Measurements from ENCODE around the gene KANK2. TPM values are rescaled to one million over a fixed set of nuclear protein-coding genes. Genes with fewer than 3 reads are reported as not detected.

The KANK2 gene
- total and polyA plus RNA-seq, 2 of the 13 experiments (the other 11 are each of a cell fraction or from before 2014, with no cell fraction given) = 5.7 to 12.9 TPM

GRCh38 chr19:11203194-11204075 lies 6.1 kb upstream of the KANK2 start (continued):
- peak; percentile 35; the same call in 1 of the 2 replicates for TF ChIP-seq KDM2A (CRISPR knock-in tag; IDR thresholded peaks at IDR 0.05; ENCODE audit: borderline replicate concordance, low read depth)
- peak; percentile 28; the same call in 1 of the 2 replicates for TF ChIP-seq BHLHE40 (IDR thresholded peaks at IDR 0.05; ENCODE audit: low read length)
- TF ChIP-seq MLX (CRISPR knock-in tag; IDR thresholded peaks at IDR 0.05) = no peak
- TF ChIP-seq ZBTB7A (CRISPR knock-in tag; IDR thresholded peaks at IDR 0.05) = peak; percentile 74
- peak; percentile 76 for TF ChIP-seq RAD21 (CRISPR knock-in tag; IDR thresholded peaks at IDR 0.05)
- peak; percentile 53; the same call in 1 of the 2 replicates for TF ChIP-seq SMC3 (IDR thresholded peaks at IDR 0.05; ENCODE audit: low read length)
- no peak for TF ChIP-seq KLF12 (CRISPR knock-in tag; IDR thresholded peaks at IDR 0.05; ENCODE audit: borderline replicate concordance)

- H3K36me3 ChIP-seq (replicated peaks in 1 of 2; ENCODE audit: control insufficient read depth in 1 of 2, insufficient read depth in 2 of 2, low read length in 2 of 2) = peaks cover 2 to 6% of the 10 kb centered on the region in 2 experiments; a peak in 1 of 5 replicates
- BruUV-seq (replicated peaks) = no TSS peak
- TF ChIP-seq ZNF800 (CRISPR knock-in tag; IDR thresholded peaks at IDR 0.05) (no peak), ZXDC (CRISPR knock-in tag; IDR thresholded peaks at IDR 0.05) (no peak), ZKSCAN8 (CRISPR knock-in tag; IDR thresholded peaks at IDR 0.05; ENCODE audit: borderline replicate concordance) (peak; percentile 87), SRSF1 (optimal IDR thresholded peaks at IDR 0.05; ENCODE audit: low read depth, low read length) (no peak), ZSCAN9 (CRISPR knock-in tag; IDR thresholded peaks at IDR 0.05; ENCODE audit: borderline replicate concordance) (no peak)
- DNase-seq (ENCODE audit: low spot score) (no peak), FAIRE-seq (no peak), ATAC-seq (no peak)
- ChIA-PET POLR2A (interaction anchor here (1.3 kb wide), 1 partner anchor 64 kb away, joined by 3 read pairs; no protein-coding TSS in a partner anchor), CTCF (ENCODE audit: low intra/inter-chr PET ratio, low total read pairs) (interaction anchor here (0.9 to 3.5 kb wide), 4 partner anchors 64 to 167 kb away, joined by 3 to 53 read pairs (median 4); no protein-coding TSS in a partner anchor)
- no peaks in the 10 kb centered on the region for H3K79me2 ChIP-seq (ENCODE audit: insufficient read depth, low read length)
- in situ Hi-C loops (cut with HindIII; ENCODE audit: extremely low pct_ligation_motif_present, low pct_unique_long_range_greater_than_20kb) = loop anchor here (5.0 kb wide), 1 partner anchor 65 kb away; no protein-coding TSS in a partner anchor
- 98% methylated on average over 17 of the region's 20 CpGs for WGBS (ENCODE audit: low lambda C conversion rate)
- no peak overlapping the region for H3K9ac ChIP-seq (ENCODE audit: insufficient read depth, low read depth, low read length)
- H4K20me1 ChIP-seq (ENCODE audit: insufficient read depth, low read length) = no peaks in the 10 kb centered on the region
- no peak overlapping the region for H3K4me3 ChIP-seq (replicated peaks in 1 of 3; ENCODE audit: insufficient read depth in 1 of 3, low read depth in 2 of 3, low read length in 3 of 3)
- H3K27me3 ChIP-seq (ENCODE audit: control insufficient read depth in 1 of 2, insufficient read depth in 2 of 2, low read length in 2 of 2) = no peaks in the 10 kb centered on the region
- H3K4me2 ChIP-seq (ENCODE audit: low read depth, low read length) = no peak overlapping the region
- no peak overlapping the region for H2AFZ ChIP-seq (ENCODE audit: low read length)
- no peaks in the 10 kb centered on the region for H3K9me3 ChIP-seq (ENCODE audit: low read length)
- H3K4me1 ChIP-seq (ENCODE audit: insufficient read depth, low read length) = peaks cover 12% of the 10 kb centered on the region
- intact Hi-C loops (cut with micrococcal nuclease; ENCODE audit: unreplicated experiment) = no loop called here
- no peak overlapping the region for H3K27ac ChIP-seq (ENCODE audit: extremely low read length, insufficient read depth, low read length)
Observed at GRCh38 chr19:11202488-11203193, 5.3 kb upstream of the KANK2 start.

Measured in HepG2 (cell line).